H1 (cell line): ENCODE results near the gene ZNF488. TPM values are rescaled to one million over a fixed set of nuclear protein-coding genes. Genes with fewer than 3 reads are reported as not detected.

Source experiments
- CTCF ChIA-PET: fragments of 300-600 bp; sonication (Branson Sonifier 250); formaldehyde crosslinking; loops from one replicate; lab custom pipeline; 2021; ENCODE audit not compliant: partially characterized antibody; lab: Charles Lee
- POLR2A ChIA-PET: fragments of 300-600 bp; sonication (Branson Sonifier 250); formaldehyde crosslinking; loops from one replicate; lab custom pipeline; 2021; ENCODE audit warnings: inconsistent platforms; ENCODE audit not compliant: partially characterized antibody; lab: Charles Lee
- DNase-seq, 2 experiments: peaks; one replicate each; pipeline versions ENCODE4 v3.0.0 to v3.0.0-alpha.2; 2010 to 2022; ENCODE audit warnings: low spot score in 2 of 2, low read depth in 1 of 2, mixed read lengths in 1 of 2
- FAIRE-seq: peaks from 2 replicates; lab custom pipeline; 2011; peaks lifted over from hg19 to GRCh38; lab: Jason Lieb, UNC
- H2AFZ ChIP-seq: 2 replicates; pipeline ENCODE4 v1.8.1; 2012; ENCODE audit warnings: low read length, inconsistent platforms
- H2AK5ac ChIP-seq: 2 replicates; pipeline ENCODE4 v1.6.1; 2013; ENCODE audit warnings: low read depth, low read length
- H2BK120ac ChIP-seq: replicated peaks from 2 replicates; pipeline ENCODE3; 2013; ENCODE audit warnings: low read depth, low read length, inconsistent platforms
- H2BK12ac ChIP-seq: 2 replicates; pipeline ENCODE4 v1.6.1; 2013; ENCODE audit warnings: low read depth, low read length
- H2BK15ac ChIP-seq: 2 replicates; pipeline ENCODE4 v1.6.1; 2013; ENCODE audit warnings: low read length
- H2BK20ac ChIP-seq: 2 replicates; pipeline ENCODE4 v1.6.1; 2013; ENCODE audit warnings: low read length
- H2BK5ac ChIP-seq: 2 replicates; pipeline ENCODE4 v1.6.1; 2013; ENCODE audit warnings: low read depth, low read length
- H3K14ac ChIP-seq: 2 replicates; pipeline ENCODE4 v1.6.1; 2013; ENCODE audit warnings: inconsistent platforms; ENCODE audit not compliant: insufficient read length
- H3K18ac ChIP-seq: 2 replicates; pipeline ENCODE4 v1.6.1; 2013; ENCODE audit warnings: low read length; ENCODE audit errors: extremely low read depth
- H3K23ac ChIP-seq: 2 replicates; pipeline ENCODE4 v1.6.1; 2013; ENCODE audit warnings: inconsistent platforms; ENCODE audit not compliant: insufficient read length
- H3K23me2 ChIP-seq: 2 replicates; pipeline ENCODE4 v1.6.1; 2013; ENCODE audit warnings: low read depth, low read length
- H3K27ac ChIP-seq: 2 replicates; pipeline ENCODE4 v1.6.1; 2011; ENCODE audit warnings: low read depth, low read length, inconsistent platforms
- H3K27me3 ChIP-seq, 4 experiments: replicated peaks in 1 of 4; 1 replicate in 1 of 4; 2 replicates in 3 of 4; pipeline versions ENCODE4 v1.6.1 to v1.8.1; 2011 to 2013; ENCODE audit warnings: low read length in 3 of 4, mild to moderate bottlenecking in 3 of 4, inconsistent platforms in 2 of 4, mixed read lengths in 2 of 4, moderate library complexity in 1 of 4; ENCODE audit not compliant: control insufficient read depth in 3 of 4, insufficient read depth in 3 of 4; ENCODE audit errors: extremely low read depth in 1 of 4
- H3K36me3 ChIP-seq, 4 experiments: 2 replicates each; pipeline versions ENCODE4 v1.6.1 to v1.8.1; 2011 to 2013; ENCODE audit warnings: mild to moderate bottlenecking in 4 of 4, low read length in 3 of 4, moderate library complexity in 2 of 4, control low read depth in 1 of 4, inconsistent platforms in 1 of 4; ENCODE audit not compliant: insufficient read depth in 4 of 4, control insufficient read depth in 2 of 4
- H3K4ac ChIP-seq: replicated peaks from 2 replicates; pipeline ENCODE3; 2013; ENCODE audit warnings: low read length, low read depth, mixed read lengths, inconsistent platforms; ENCODE audit not compliant: insufficient read length
- H3K4me1 ChIP-seq, 4 experiments: replicated peaks in 1 of 4; 1 replicate in 1 of 4; 2 replicates in 3 of 4; pipeline versions ENCODE4 v1.6.1 to v1.8.1; 2011 to 2013; ENCODE audit warnings: low read length in 3 of 4, inconsistent platforms in 2 of 4, mixed read lengths in 1 of 4; ENCODE audit not compliant: insufficient read depth in 4 of 4, control insufficient read depth in 3 of 4
- H3K4me2 ChIP-seq, 2 experiments: 2 replicates each; pipeline versions ENCODE4 v1.6.1 to v1.8.1; 2011 to 2013; ENCODE audit warnings: low read depth in 2 of 2, low read length in 2 of 2, control low read depth in 1 of 2, inconsistent platforms in 1 of 2, mild to moderate bottlenecking in 1 of 2; ENCODE audit not compliant: insufficient read depth in 1 of 2
- H3K4me3 ChIP-seq, 4 experiments: fragments of 200-600, 300-600 bp in 1 of 4; sonication (generic), shearing (Covaris generic), sonication (Bioruptor Twin) in 1 of 4; 2 replicates each; pipeline versions ENCODE4 v1.5.1 to v1.8.1; 2011 to 2016; ENCODE audit warnings: low read length in 4 of 4, low read depth in 3 of 4, control low read depth in 2 of 4, inconsistent platforms in 2 of 4, mild to moderate bottlenecking in 2 of 4, mixed read lengths in 1 of 4, moderate library complexity in 1 of 4; ENCODE audit not compliant: insufficient read depth in 2 of 4; ENCODE audit errors: extremely low read depth in 1 of 4
- H3K56ac ChIP-seq: replicated peaks from 2 replicates; pipeline ENCODE3; 2013; ENCODE audit warnings: low read depth, mild to moderate bottlenecking, mixed read lengths, low read length, inconsistent platforms; ENCODE audit not compliant: insufficient read length
- H3K79me1 ChIP-seq: 2 replicates; pipeline ENCODE4 v1.6.1; 2013; ENCODE audit warnings: low read depth, low read length, control low read depth
- H3K79me2 ChIP-seq, 2 experiments: 2 replicates each; pipeline versions ENCODE4 v1.6.1 to v1.8.1; 2012 to 2013; ENCODE audit warnings: low read length in 2 of 2, mild to moderate bottlenecking in 2 of 2, inconsistent platforms in 1 of 2; ENCODE audit not compliant: insufficient read depth in 2 of 2, control insufficient read depth in 1 of 2
- H3K9ac ChIP-seq, 4 experiments: replicated peaks in 1 of 4; 1 replicate in 1 of 4; 2 replicates in 3 of 4; pipeline versions ENCODE4 v1.6.1 to v1.8.1; 2011 to 2013; ENCODE audit warnings: low read depth in 3 of 4, low read length in 3 of 4, control low read depth in 2 of 4, mild to moderate bottlenecking in 2 of 4, moderate library complexity in 2 of 4, inconsistent platforms in 1 of 4; ENCODE audit errors: extremely low read depth in 1 of 4
- H3K9me3 ChIP-seq, 2 experiments: 2 replicates each; pipeline versions ENCODE4 v1.6.1 to v1.8.1; 2012 to 2013; ENCODE audit warnings: mild to moderate bottlenecking in 2 of 2, moderate library complexity in 2 of 2, control low read depth in 1 of 2, inconsistent platforms in 1 of 2, low read depth in 1 of 2, low read length in 1 of 2, mixed read lengths in 1 of 2; ENCODE audit not compliant: insufficient read depth in 2 of 2
- H4K20me1 ChIP-seq, 2 experiments: replicated peaks in 1 of 2; 2 replicates each; pipeline versions ENCODE3 to v1.8.1; 2011 to 2013; ENCODE audit warnings: inconsistent platforms in 2 of 2, low read length in 2 of 2, mild to moderate bottlenecking in 1 of 2; ENCODE audit not compliant: insufficient read depth in 2 of 2, control insufficient read depth in 1 of 2
- H4K5ac ChIP-seq: 2 replicates; pipeline ENCODE4 v1.6.1; 2013; ENCODE audit warnings: low read length, low read depth, mixed read lengths, inconsistent platforms; ENCODE audit not compliant: insufficient read length
- H4K8ac ChIP-seq: 2 replicates; pipeline ENCODE4 v1.8.0; 2013; ENCODE audit warnings: mild to moderate bottlenecking, moderate library complexity, low read length, inconsistent platforms; ENCODE audit not compliant: insufficient read depth; ENCODE audit errors: extremely low read depth
- H4K91ac ChIP-seq: replicated peaks from 2 replicates; pipeline ENCODE3; 2013; ENCODE audit warnings: low read length, mixed read lengths, inconsistent platforms; ENCODE audit not compliant: insufficient read length
- POLR2A ChIP-seq, 2 experiments: IDR thresholded peaks; 1 replicate in 1 of 2; 2 replicates in 1 of 2; pipeline ENCODE4 v1.6.1; 2011; ENCODE audit warnings: low read depth in 2 of 2, low read length in 2 of 2, mild to moderate bottlenecking in 2 of 2; ENCODE audit errors: control extremely low read depth in 1 of 2
- TAF1 ChIP-seq: IDR thresholded peaks from 2 replicates; pipeline ENCODE4 v1.6.1; 2011; ENCODE audit warnings: mild to moderate bottlenecking, low read depth, low read length
- WGBS, 2 experiments: shearing (Covaris generic) in 1 of 2; methylation state at CpG; one replicate each; pipeline versions ENCODE4 v1.1.6 to v1.1.7; 2013 to 2015; ENCODE audit warnings: low lambda C conversion rate in 2 of 2, mixed read lengths in 2 of 2, inconsistent platforms in 1 of 2, low coverage in 1 of 2, missing lambda C conversion rate in 1 of 2; ENCODE audit not compliant: insufficient replicate concordance in 2 of 2, insufficient coverage in 1 of 2, insufficient read length in 1 of 2; ENCODE audit errors: extremely low coverage in 1 of 2, missing lambda C conversion rate in 1 of 2; 5-methylcytosine and 5-hydroxymethylcytosine counted together
- polyA plus RNA-seq, 7 experiments: library from polyadenylated mRNA; depleted of rRNA in 3 of 7; stranded (reverse) in 5 of 7; unstranded in 2 of 7; fragments of >200 nt in 5 of 7; fragments of 200-250 nt in 2 of 7; gene quantifications; 1 replicate in 5 of 7; 2 replicates in 1 of 7; 4 replicates in 1 of 7; pipeline versions ENCODE4 v1.2.1 to v1.2.3, GENCODE V29; 2011 to 2013; ENCODE audit warnings: missing spikeins in 2 of 7, mixed read lengths in 2 of 7
- total RNA-seq: library from RNA; stranded (reverse); fragmentation: NEBNext Ultra II Directional; extraction: Animal tissue kit (Norgen Biotek cat#: 25700); gene quantifications from 2 replicates; pipeline ENCODE4 v1.2.1, GENCODE V29; 2021

Gene ZNF488
- total and polyA plus RNA-seq, 2 of the 8 experiments (the other 6 are each of a cell fraction or from before 2014, with no cell fraction given): 7.9 to 11.4 TPM

DNA sequence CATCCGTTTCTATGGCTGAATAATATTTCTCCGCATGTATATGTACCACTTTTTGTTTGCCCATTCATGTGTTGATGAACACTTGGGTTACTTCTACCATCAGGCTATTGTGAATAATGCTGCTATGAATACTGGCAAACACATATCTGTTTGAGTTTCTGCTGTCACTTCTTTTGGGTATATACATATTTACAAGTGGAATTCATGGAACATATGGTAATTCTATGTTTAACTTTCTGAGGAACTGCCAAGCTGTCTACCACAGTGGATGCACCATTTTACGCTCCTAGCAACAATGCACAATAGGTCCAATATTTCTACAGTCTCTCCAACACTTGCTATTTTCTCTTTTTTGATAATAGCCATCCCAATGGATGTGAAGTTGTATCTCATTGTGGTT, 5.5 kb upstream of the ZNF488 start:
- no peak overlapping the region for H4K5ac ChIP-seq
- no peak overlapping the region for H2AK5ac ChIP-seq
- no peak for FAIRE-seq
- H3K36me3 ChIP-seq: no peaks in the 10 kb centered on the region
- WGBS, 2 experiments: 94% methylated on average over 3 of the region's 3 CpGs; no CpG with 5 or more reads in 1 of the 2 experiments
- H2AFZ ChIP-seq: no peak overlapping the region
- no peaks in the 10 kb centered on the region for H3K9me3 ChIP-seq
- no peak for TF ChIP-seq POLR2A (IDR thresholded peaks at IDR 0.05; ENCODE audit: control extremely low read depth in 1 of 2, low read depth in 2 of 2, low read length in 2 of 2)
- no peak for TF ChIP-seq TAF1
- H4K20me1 ChIP-seq: no peaks in the 10 kb centered on the region
- H3K79me2 ChIP-seq: no peaks in the 10 kb centered on the region
- H2BK20ac ChIP-seq: no peak overlapping the region
- H3K4me3 ChIP-seq: no peak overlapping the region
- no peak overlapping the region for H4K8ac ChIP-seq
- peaks cover 0 to 2% (median 1%) of the 10 kb centered on the region in 4 experiments; a peak in 1 of 7 replicates for H3K27me3 ChIP-seq
- no peak overlapping the region for H2BK12ac ChIP-seq
- no peak overlapping the region for H4K91ac ChIP-seq
- H3K9ac ChIP-seq: no peak overlapping the region
- H3K14ac ChIP-seq: no peak overlapping the region
- H2BK120ac ChIP-seq: no peak overlapping the region
- peaks cover 2% of the 10 kb centered on the region; the same call in 1 of the 2 replicates for H3K23me2 ChIP-seq
- no peaks in the 10 kb centered on the region for H3K4me1 ChIP-seq
- no peak overlapping the region for H3K4me2 ChIP-seq
- no peak overlapping the region for H3K18ac ChIP-seq
- no peak for DNase-seq
- no peak overlapping the region for H3K56ac ChIP-seq
- ChIA-PET POLR2A (no interaction called here), CTCF (no interaction called here)
- H3K27ac ChIP-seq: no peak overlapping the region
- H3K4ac ChIP-seq: no peak overlapping the region
- H2BK15ac ChIP-seq: no peak overlapping the region
- no peak overlapping the region for H2BK5ac ChIP-seq
- no peaks in the 10 kb centered on the region for H3K79me1 ChIP-seq
- no peak overlapping the region for H3K23ac ChIP-seq
